Activated CD8-positive, alpha-beta memory T cell treated with anti-CD3 and anti-CD28 coated beads, Interleukin-2, amount 50 U/mL, for 1 hour (primary cell): ENCODE data around the gene MLPH.

Experiments used
- DNase-seq: peaks from one replicate; pipeline ENCODE4 v3.0.0-alpha.2; 2020; ENCODE audit errors: extremely low read depth

The MLPH gene

DNA sequence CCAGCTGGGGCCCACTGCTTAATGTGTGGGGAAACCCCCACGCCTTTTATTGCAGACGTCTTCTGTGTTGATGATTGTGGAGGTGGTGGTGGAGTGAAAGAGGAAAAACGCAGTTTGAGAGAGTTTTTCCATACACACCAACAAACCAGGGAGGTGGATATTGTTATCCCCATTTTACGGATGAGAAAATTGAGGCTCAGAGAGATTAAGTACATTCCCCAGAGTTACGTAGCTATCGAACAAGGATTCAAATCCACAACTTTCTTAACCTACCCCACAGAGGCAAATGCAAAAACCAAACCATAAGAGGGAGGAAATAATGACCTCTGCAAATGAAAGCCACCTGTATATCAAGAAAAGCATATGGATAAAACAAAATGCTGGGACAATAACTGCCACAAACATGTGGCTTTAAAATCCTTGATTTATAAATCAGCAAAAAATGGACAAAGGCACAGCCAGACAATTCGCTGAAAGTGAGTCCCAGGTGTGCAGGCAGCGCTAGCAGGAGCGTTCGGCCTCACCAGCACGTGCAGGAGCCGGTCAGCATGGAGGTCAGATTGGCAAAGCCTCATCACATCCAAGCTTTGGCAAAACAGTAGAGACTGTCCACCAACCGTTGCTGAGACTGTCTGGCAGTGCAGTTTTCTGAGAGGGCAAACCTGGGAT is 116.1 kb downstream of the MLPH start:
- no peak for DNase-seq

DNA sequence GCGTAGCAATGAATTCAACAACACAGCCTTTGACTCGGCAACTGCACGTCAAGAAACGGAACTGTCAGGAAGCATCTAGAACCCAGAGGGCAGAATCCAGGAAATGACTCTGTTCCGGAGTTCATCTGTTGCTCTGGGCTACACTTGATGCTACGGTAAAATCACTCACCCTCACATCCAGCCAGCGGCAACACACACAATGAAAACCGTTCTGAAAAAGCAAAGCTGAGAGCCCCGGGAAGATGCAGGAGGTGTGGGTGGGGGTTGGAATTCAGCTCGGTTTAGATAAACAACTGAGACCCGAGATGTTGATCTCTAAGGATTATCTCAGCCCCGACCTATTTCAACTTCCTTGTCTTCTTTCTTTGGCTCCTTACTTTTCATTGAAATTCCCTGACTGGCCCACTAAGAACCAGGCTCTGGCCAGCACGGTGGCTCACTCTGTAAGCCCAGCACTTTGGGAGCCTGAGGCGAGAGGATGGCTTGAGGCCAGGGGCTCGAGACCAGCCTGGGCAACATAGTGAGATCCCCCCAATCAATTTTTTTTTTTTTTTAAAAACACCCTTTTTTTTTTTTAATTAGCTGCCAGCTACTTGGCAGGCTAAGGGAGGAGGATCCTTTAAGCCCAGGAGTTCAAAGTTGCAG is 116.8 kb downstream of the MLPH start:
- DNase-seq = peak; percentile 36

DNA sequence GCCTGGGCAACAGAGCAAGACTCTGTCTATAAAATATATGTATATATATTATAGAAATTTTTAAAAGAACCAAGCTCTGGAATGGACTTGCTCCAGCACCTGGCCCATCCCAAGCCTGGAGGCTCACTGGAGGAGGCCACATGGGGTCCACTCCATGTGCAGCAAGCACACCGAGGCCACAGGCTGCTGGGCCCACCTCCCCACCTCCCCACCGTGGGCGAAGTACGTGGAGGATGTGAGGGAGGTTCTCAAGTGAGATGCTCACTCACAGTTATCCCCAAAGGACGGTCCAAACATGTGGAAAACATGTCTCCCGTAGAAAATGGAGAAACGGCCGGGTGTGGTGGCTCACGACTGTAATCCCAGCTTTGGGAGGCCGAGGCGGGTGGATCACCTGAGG is 117.3 kb downstream of the MLPH start:
- DNase-seq = no peak
